HepG2 (cell line): ENCODE results near the gene RAD51C. TPM values are rescaled to one million over a fixed set of nuclear protein-coding genes. Genes with fewer than 3 reads are reported as not detected.

ENCODE experiments used
- ATAC-seq: fragments of 200-7000 bp; cut with Tn5 transposase; 3 replicates; pipeline ENCODE4 v1.9.1; 2020; ENCODE audit warnings: mild to moderate bottlenecking, moderate library complexity
- BruUV-seq: library from RNA; stranded (reverse); fragments of 400-500 nt; replicated peaks from 2 replicates; lab custom pipeline; 2021; lab: Mats Ljungman, UMichigan
- CTCF ChIA-PET: fragments of 300-600 bp; formaldehyde crosslinking; extraction: SDS; loops from one replicate; lab custom pipeline; 2021; ENCODE audit warnings: low total read pairs, inconsistent platforms, low intra/inter-chr PET ratio; lab: Yijun Ruan, JAX
- POLR2A ChIA-PET: fragments of 350-600 bp; sonication (Branson Sonifier 250); formaldehyde crosslinking; loops from one replicate; lab custom pipeline; 2020; ENCODE audit warnings: antibody characterized with exemption, inconsistent platforms; lab: Yijun Ruan, JAX
- DNase-seq: peaks from one replicate; pipeline ENCODE4 v3.0.0-alpha.2; 2015; ENCODE audit warnings: low spot score
- FAIRE-seq: peaks from 3 replicates; lab custom pipeline; 2011; peaks lifted over from hg19 to GRCh38; lab: Jason Lieb, UNC
- H2AFZ ChIP-seq: one replicate; pipeline ENCODE4 v1.6.1; 2011; ENCODE audit warnings: low read length, inconsistent platforms
- H3K27ac ChIP-seq: fragments of 300-600 bp; 3 replicates; pipeline ENCODE4 v1.8.0; 2011; ENCODE audit warnings: mixed run types, mild to moderate bottlenecking, mixed read lengths, low read length, inconsistent platforms; ENCODE audit not compliant: insufficient read depth; ENCODE audit errors: extremely low read length
- H3K27me3 ChIP-seq, 2 experiments: fragments of 200-600 bp in 1 of 2; 2 replicates in 1 of 2; 3 replicates in 1 of 2; pipeline versions ENCODE4 v1.6.0 to v1.8.0; 2011; ENCODE audit warnings: low read length in 2 of 2, mild to moderate bottlenecking in 2 of 2, moderate library complexity in 2 of 2, inconsistent platforms in 1 of 2; ENCODE audit not compliant: insufficient read depth in 2 of 2, control insufficient read depth in 1 of 2
- H3K36me3 ChIP-seq, 2 experiments: fragments of 200-600 bp in 1 of 2; replicated peaks in 1 of 2; 2 replicates in 1 of 2; 3 replicates in 1 of 2; pipeline versions ENCODE4 v1.5.1 to v1.8.0; 2011; ENCODE audit warnings: low read length in 2 of 2, inconsistent platforms in 1 of 2; ENCODE audit not compliant: insufficient read depth in 2 of 2, control insufficient read depth in 1 of 2
- H3K4me1 ChIP-seq: 2 replicates; pipeline ENCODE4 v1.5.1; 2012; ENCODE audit warnings: low read length, inconsistent platforms; ENCODE audit not compliant: insufficient read depth
- H3K4me2 ChIP-seq: 2 replicates; pipeline ENCODE4 v1.6.0; 2011; ENCODE audit warnings: low read depth, low read length, inconsistent platforms
- H3K4me3 ChIP-seq, 3 experiments: fragments of 200-600 bp in 1 of 3; sonication (generic), shearing (Covaris generic) in 1 of 3; replicated peaks in 1 of 3; 2 replicates each; pipeline ENCODE4 v1.5.1; 2011 to 2016; ENCODE audit warnings: low read length in 3 of 3, inconsistent platforms in 2 of 3, low read depth in 2 of 3, mild to moderate bottlenecking in 2 of 3, control low read depth in 1 of 3, mixed read lengths in 1 of 3; ENCODE audit not compliant: insufficient read depth in 1 of 3
- H3K79me2 ChIP-seq: one replicate; pipeline ENCODE4 v1.6.1; 2011; ENCODE audit warnings: low read length, inconsistent platforms; ENCODE audit not compliant: insufficient read depth
- H3K9ac ChIP-seq: 2 replicates; pipeline ENCODE4 v1.6.0; 2011; ENCODE audit warnings: mild to moderate bottlenecking, low read depth, low read length, inconsistent platforms; ENCODE audit not compliant: insufficient read depth
- H3K9me3 ChIP-seq: 2 replicates; pipeline ENCODE4 v1.5.1; 2012; ENCODE audit warnings: mild to moderate bottlenecking, low read length
- H4K20me1 ChIP-seq: 2 replicates; pipeline ENCODE4 v1.6.0; 2011; ENCODE audit warnings: inconsistent platforms, mild to moderate bottlenecking, low read length, moderate library complexity; ENCODE audit not compliant: insufficient read depth
- ATF2 ChIP-seq: sonication (generic); formaldehyde crosslinking; IDR thresholded peaks from 2 replicates; pipeline ENCODE4 v1.4.0; 2020; ENCODE audit warnings: missing genetic modification reagents
- CREM ChIP-seq, 2 experiments: sonication (generic) in 1 of 2; formaldehyde crosslinking in 1 of 2; IDR thresholded peaks; 2 replicates each; pipeline versions ENCODE4 v1.4.0 to v1.6.1; 2016 to 2020; ENCODE audit warnings: antibody characterized with exemption in 1 of 2, mild to moderate bottlenecking in 1 of 2, missing genetic modification reagents in 1 of 2
- DRAP1 ChIP-seq: IDR thresholded peaks from 2 replicates; pipeline ENCODE4 v1.6.1; 2016; ENCODE audit warnings: missing genetic modification reagents, missing compliant biosample characterization
- FOXA1 ChIP-seq, 2 experiments: fragments of 450-650 bp in 1 of 2; sonication (generic) in 1 of 2; formaldehyde crosslinking in 1 of 2; IDR thresholded peaks; 2 replicates each; pipeline versions ENCODE4 v1.4.0 to v1.6.1; 2016 to 2020; ENCODE audit warnings: missing genetic modification reagents in 1 of 2
- GTF2F1 ChIP-seq: fragments of 150-350 bp; IDR thresholded peaks from 2 replicates; pipeline ENCODE4 v1.6.1; 2014; ENCODE audit warnings: low read length
- MAFK ChIP-seq, 2 experiments: IDR thresholded peaks in 1 of 2; conservative IDR thresholded peaks in 1 of 2; 2 replicates each; pipeline ENCODE4 v1.6.1; 2011; ENCODE audit warnings: improper control_type of control experiment in 2 of 2, low read length in 2 of 2
- MED1 ChIP-seq: sonication (generic); formaldehyde crosslinking; IDR thresholded peaks from 2 replicates; pipeline ENCODE4 v1.4.0; 2020; ENCODE audit warnings: missing genetic modification reagents
- MED8 ChIP-seq: sonication (generic); formaldehyde crosslinking; IDR thresholded peaks from 2 replicates; pipeline ENCODE4 v1.8.1; 2023; ENCODE audit warnings: mild to moderate bottlenecking, missing genetic modification reagents; ENCODE audit not compliant: insufficient replicate concordance
- MTF2 ChIP-seq: sonication (generic); formaldehyde crosslinking; IDR thresholded peaks from 2 replicates; pipeline ENCODE4 v1.5.0; 2020; ENCODE audit warnings: missing genetic modification reagents, borderline replicate concordance
- NFIC ChIP-seq: IDR thresholded peaks from 2 replicates; pipeline ENCODE4 v1.6.1; 2012; ENCODE audit warnings: mild to moderate bottlenecking, low read length, inconsistent platforms
- RFX5 ChIP-seq: IDR thresholded peaks from 2 replicates; pipeline ENCODE4 v1.6.1; 2011; ENCODE audit warnings: low read depth, low read length, improper control_type of control experiment
- RXRA ChIP-seq: sonication (generic); formaldehyde crosslinking; IDR thresholded peaks from 2 replicates; pipeline ENCODE4 v1.5.1; 2020; ENCODE audit warnings: missing genetic modification reagents
- TCF7L2 ChIP-seq: IDR thresholded peaks from 2 replicates; pipeline ENCODE4 v1.6.1; 2011; ENCODE audit warnings: mild to moderate bottlenecking, low read depth, low read length, moderate library complexity
- ZNF441 ChIP-seq: sonication (generic); formaldehyde crosslinking; IDR thresholded peaks from 2 replicates; pipeline ENCODE4 v1.7.0; 2021; ENCODE audit warnings: missing genetic modification reagents, borderline replicate concordance
- ZNF501 ChIP-seq: sonication (generic); formaldehyde crosslinking; IDR thresholded peaks from 2 replicates; pipeline ENCODE4 v1.5.1; 2020; ENCODE audit warnings: mild to moderate bottlenecking, moderate library complexity, missing genetic modification reagents
- ZNF615 ChIP-seq: sonication (generic); formaldehyde crosslinking; IDR thresholded peaks from 2 replicates; pipeline ENCODE4 v1.5.0; 2020; ENCODE audit warnings: mild to moderate bottlenecking, missing genetic modification reagents, borderline replicate concordance
- WGBS: methylation state at CpG from one replicate; pipeline ENCODE4 v1.1.6; 2017; ENCODE audit warnings: low lambda C conversion rate; 5-methylcytosine and 5-hydroxymethylcytosine counted together
- in situ Hi-C: cut with HindIII; loops from 2 replicates; pipeline ENCODE4 v1.10.0; 2017; ENCODE audit warnings: low pct_unique_long_range_greater_than_20kb; ENCODE audit not compliant: extremely low pct_ligation_motif_present
- intact Hi-C: fragments of 100-400 bp; cut with micrococcal nuclease; formaldehyde crosslinking; loops from one replicate; pipeline ENCODE4 v1.10.0; 2022; ENCODE audit not compliant: unreplicated experiment
- polyA plus RNA-seq, 8 experiments: library from polyadenylated mRNA; depleted of rRNA in 3 of 8; stranded (reverse) in 7 of 8; unstranded in 1 of 8; fragments of >200 nt; fragmentation: Illumina TruSeq in 4 of 8; extraction: Trizol in 4 of 8; gene quantifications; 2 replicates each; pipeline versions ENCODE4 v1.2.1 to v1.2.3, GENCODE V29; 2011 to 2016; ENCODE audit warnings: low read depth in 4 of 8, missing spikeins in 1 of 8, mixed read lengths in 1 of 8; ENCODE audit not compliant: insufficient read depth in 1 of 8
- total RNA-seq, 5 experiments: library from RNA; depleted of rRNA; stranded (reverse); fragments of >200 nt; fragmentation: Illumina TruSeq; extraction: Trizol; gene quantifications; 2 replicates each; pipeline ENCODE4 v1.2.3, GENCODE V29; 2016; ENCODE audit warnings: low read depth in 1 of 5
- TF ChIP-seq, protein P1 (sequence below): sonication (generic); formaldehyde crosslinking; IDR thresholded peaks from 2 replicates; pipeline ENCODE4 v1.4.0; 2020; ENCODE audit warnings: mild to moderate bottlenecking, missing genetic modification reagents

Gene RAD51C
- total and polyA plus RNA-seq, 2 of the 13 experiments (the other 11 are each of a cell fraction or from before 2014, with no cell fraction given): 38.5 to 106 TPM

DNA sequence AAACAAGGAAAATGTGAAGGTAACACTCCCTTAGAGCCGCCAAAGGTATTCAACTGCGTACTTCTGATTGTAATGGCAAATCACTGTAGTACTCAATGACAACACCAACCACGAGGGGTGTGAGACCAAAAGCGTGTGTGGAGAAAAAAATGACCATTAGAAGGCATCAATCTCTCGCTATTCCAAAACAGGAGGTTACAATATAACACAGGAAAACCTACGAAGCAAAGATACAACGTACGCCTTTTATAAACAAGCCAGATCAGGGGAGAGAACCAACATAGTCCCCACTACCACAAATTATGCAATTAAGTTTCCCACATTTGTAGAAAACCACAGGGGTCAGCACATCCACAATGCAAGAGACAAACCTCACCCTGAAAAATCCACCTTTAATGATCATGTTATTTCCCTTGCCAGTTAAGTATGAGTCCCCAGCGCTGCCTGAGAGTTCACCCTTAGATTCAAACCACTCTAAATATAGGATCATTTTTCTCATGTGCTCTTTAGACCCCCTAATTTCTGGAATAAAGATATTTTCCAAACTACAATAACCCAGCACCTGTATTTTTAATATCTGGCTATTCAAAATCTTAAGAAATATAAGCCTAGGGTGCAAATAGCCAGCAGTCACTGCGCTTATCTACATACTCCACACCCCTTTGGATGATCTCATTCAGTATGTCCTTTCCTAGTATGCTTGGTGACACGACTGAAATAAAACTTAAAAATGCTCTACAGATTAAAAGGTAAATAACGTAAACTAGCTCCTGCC, 13.0 kb upstream of the RAD51C start:
- Histone ChIP-seq H3K9me3 (no peaks in the 10 kb centered on the region), H2AFZ (peak overlapping the region; percentile 32), H3K4me1 (peaks cover 22% of the 10 kb centered on the region; the same call in 1 of the 2 replicates), H3K9ac (no peak overlapping the region), H4K20me1 (no peaks in the 10 kb centered on the region), H3K79me2 (no peaks in the 10 kb centered on the region), H3K36me3 (no peaks in the 10 kb centered on the region), H3K4me2 (peak overlapping the region; percentile 21; the same call in 1 of the 2 replicates), H3K27ac (no peak overlapping the region), H3K4me3 (no peak overlapping the region), H3K27me3 (0 out of 5 replicates have a peak, but pooled peaks cover 0 to 3% of the 10 kb centered on the region in 2 experiments)
- CTCF ChIA-PET: no interaction called here
- FAIRE-seq (no peak), DNase-seq (peak; percentile 78), ATAC-seq (peak; percentile 84)
- in situ Hi-C loops (no loop called here), intact Hi-C loops (no loop called here)
- 14% methylated on average over 12 of the region's 12 CpGs for WGBS
- TSS peak; percentile 100 for BruUV-seq
- POLR2A ChIA-PET: interaction anchor here (1.2 to 1.3 kb wide), 2 partner anchors 13 to 48 kb away, joined by 4 to 14 read pairs; no protein-coding TSS in a partner anchor
- TF ChIP-seq RFX5 (no peak), FOXA1 (IDR thresholded peaks at IDR 0.05) (no peak), FOXA1 (CRISPR knock-in tag; IDR thresholded peaks at IDR 0.05) (0 out of 2 replicates have a peak, but pooled peaks have one; percentile 13), MED1 (CRISPR knock-in tag) (peak; percentile 68), GTF2F1 (peak; percentile 97), ZNF441 (CRISPR knock-in tag) (no peak), NFIC (peak; percentile 77), MAFK (conservative IDR thresholded peaks at IDR 0.05 in 1 of 2, IDR thresholded peaks at IDR 0.05 in 1 of 2; ENCODE audit: low read length in 2 of 2) (peak in 1 of 2 experiments; percentile 50; a peak in 3 of 4 replicates), RXRA (CRISPR knock-in tag) (no peak), CREM (IDR thresholded peaks at IDR 0.05) (peak; percentile 61), CREM (CRISPR knock-in tag; IDR thresholded peaks at IDR 0.05) (no peak), DRAP1 (CRISPR knock-in tag) (peak; percentile 83), TCF7L2 (no peak), ZNF501 (CRISPR knock-in tag) (no peak), MED8 (CRISPR knock-in tag) (peak; percentile 65), MTF2 (no peak), ATF2 (CRISPR knock-in tag) (peak; percentile 16; the same call in 1 of the 2 replicates), ZNF615 (CRISPR knock-in tag) (0 out of 2 replicates have a peak, but pooled peaks have one; percentile 22)
- TF ChIP-seq, protein P1, sequence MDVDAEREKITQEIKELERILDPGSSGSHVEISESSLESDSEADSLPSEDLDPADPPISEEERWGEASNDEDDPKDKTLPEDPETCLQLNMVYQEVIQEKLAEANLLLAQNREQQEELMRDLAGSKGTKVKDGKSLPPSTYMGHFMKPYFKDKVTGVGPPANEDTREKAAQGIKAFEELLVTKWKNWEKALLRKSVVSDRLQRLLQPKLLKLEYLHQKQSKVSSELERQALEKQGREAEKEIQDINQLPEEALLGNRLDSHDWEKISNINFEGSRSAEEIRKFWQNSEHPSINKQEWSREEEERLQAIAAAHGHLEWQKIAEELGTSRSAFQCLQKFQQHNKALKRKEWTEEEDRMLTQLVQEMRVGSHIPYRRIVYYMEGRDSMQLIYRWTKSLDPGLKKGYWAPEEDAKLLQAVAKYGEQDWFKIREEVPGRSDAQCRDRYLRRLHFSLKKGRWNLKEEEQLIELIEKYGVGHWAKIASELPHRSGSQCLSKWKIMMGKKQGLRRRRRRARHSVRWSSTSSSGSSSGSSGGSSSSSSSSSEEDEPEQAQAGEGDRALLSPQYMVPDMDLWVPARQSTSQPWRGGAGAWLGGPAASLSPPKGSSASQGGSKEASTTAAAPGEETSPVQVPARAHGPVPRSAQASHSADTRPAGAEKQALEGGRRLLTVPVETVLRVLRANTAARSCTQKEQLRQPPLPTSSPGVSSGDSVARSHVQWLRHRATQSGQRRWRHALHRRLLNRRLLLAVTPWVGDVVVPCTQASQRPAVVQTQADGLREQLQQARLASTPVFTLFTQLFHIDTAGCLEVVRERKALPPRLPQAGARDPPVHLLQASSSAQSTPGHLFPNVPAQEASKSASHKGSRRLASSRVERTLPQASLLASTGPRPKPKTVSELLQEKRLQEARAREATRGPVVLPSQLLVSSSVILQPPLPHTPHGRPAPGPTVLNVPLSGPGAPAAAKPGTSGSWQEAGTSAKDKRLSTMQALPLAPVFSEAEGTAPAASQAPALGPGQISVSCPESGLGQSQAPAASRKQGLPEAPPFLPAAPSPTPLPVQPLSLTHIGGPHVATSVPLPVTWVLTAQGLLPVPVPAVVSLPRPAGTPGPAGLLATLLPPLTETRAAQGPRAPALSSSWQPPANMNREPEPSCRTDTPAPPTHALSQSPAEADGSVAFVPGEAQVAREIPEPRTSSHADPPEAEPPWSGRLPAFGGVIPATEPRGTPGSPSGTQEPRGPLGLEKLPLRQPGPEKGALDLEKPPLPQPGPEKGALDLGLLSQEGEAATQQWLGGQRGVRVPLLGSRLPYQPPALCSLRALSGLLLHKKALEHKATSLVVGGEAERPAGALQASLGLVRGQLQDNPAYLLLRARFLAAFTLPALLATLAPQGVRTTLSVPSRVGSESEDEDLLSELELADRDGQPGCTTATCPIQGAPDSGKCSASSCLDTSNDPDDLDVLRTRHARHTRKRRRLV (CRISPR knock-in tag): peak; percentile 99
